DND-41 (cell line): ENCODE results near the gene CDCP1.

ENCODE experiments used
- ATAC-seq: fragments of 200-7000 bp; cut with Tn5 transposase; 3 replicates; pipeline ENCODE4 v1.9.1; 2021; ENCODE audit warnings: low read depth; ENCODE audit not compliant: insufficient read depth
- DNase-seq: peaks from one replicate; pipeline ENCODE4 v3.0.0-alpha.2; 2020
- H2AFZ ChIP-seq: 2 replicates; pipeline ENCODE4 v1.6.0; 2012; ENCODE audit warnings: low read depth, low read length
- H3K27ac ChIP-seq: 2 replicates; pipeline ENCODE4 v1.5.1; 2012; ENCODE audit warnings: low read length, inconsistent platforms
- H3K27me3 ChIP-seq: fragments of 200-600 bp; sonication (generic); 2 replicates; pipeline ENCODE4 v1.6.0; 2012; ENCODE audit warnings: low read length, mild to moderate bottlenecking, inconsistent platforms; ENCODE audit not compliant: insufficient read depth, poor library complexity
- H3K36me3 ChIP-seq: 2 replicates; pipeline ENCODE4 v1.5.1; 2012; ENCODE audit warnings: low read length, inconsistent platforms; ENCODE audit not compliant: insufficient read depth
- H3K4me1 ChIP-seq: 2 replicates; pipeline ENCODE4 v1.5.1; 2012; ENCODE audit warnings: mild to moderate bottlenecking, low read length; ENCODE audit not compliant: insufficient read depth
- H3K4me2 ChIP-seq: 2 replicates; pipeline ENCODE4 v1.6.0; 2012; ENCODE audit warnings: mild to moderate bottlenecking, moderate library complexity, low read length, inconsistent platforms; ENCODE audit not compliant: insufficient read depth
- H3K4me3 ChIP-seq, 2 experiments: fragments of 200-600 bp in 1 of 2; shearing (Covaris generic) in 1 of 2; 2 replicates each; pipeline ENCODE4 v1.5.1; 2012 to 2016; ENCODE audit warnings: inconsistent platforms in 2 of 2, low read length in 2 of 2, mild to moderate bottlenecking in 2 of 2, low read depth in 1 of 2, moderate library complexity in 1 of 2
- H3K79me2 ChIP-seq: 2 replicates; pipeline ENCODE4 v1.6.0; 2012; ENCODE audit warnings: low read length, inconsistent platforms; ENCODE audit not compliant: insufficient read depth
- H3K9ac ChIP-seq: 2 replicates; pipeline ENCODE4 v1.6.0; 2012; ENCODE audit warnings: low read depth, mild to moderate bottlenecking, inconsistent platforms, low read length, moderate library complexity
- H3K9me3 ChIP-seq: 2 replicates; pipeline ENCODE4 v1.5.1; 2012; ENCODE audit warnings: low read length, moderate library complexity, mild to moderate bottlenecking, inconsistent platforms; ENCODE audit not compliant: insufficient read depth, severe bottlenecking
- H4K20me1 ChIP-seq: 2 replicates; pipeline ENCODE4 v1.6.0; 2012; ENCODE audit warnings: low read length; ENCODE audit not compliant: insufficient read depth
- EZH2 ChIP-seq: IDR thresholded peaks from 3 replicates; pipeline ENCODE4 v1.6.1; 2012; ENCODE audit warnings: borderline replicate concordance, low read depth, mild to moderate bottlenecking, moderate library complexity, low read length, inconsistent platforms; ENCODE audit not compliant: severe bottlenecking
- TF ChIP-seq, protein P1 (sequence below): IDR thresholded peaks from 2 replicates; pipeline ENCODE4 v1.5.1; 2012; ENCODE audit warnings: borderline replicate concordance, low read length, moderate library complexity, mild to moderate bottlenecking; ENCODE audit not compliant: poor library complexity, severe bottlenecking; ENCODE audit errors: extremely low read depth

Gene CDCP1

DNA sequence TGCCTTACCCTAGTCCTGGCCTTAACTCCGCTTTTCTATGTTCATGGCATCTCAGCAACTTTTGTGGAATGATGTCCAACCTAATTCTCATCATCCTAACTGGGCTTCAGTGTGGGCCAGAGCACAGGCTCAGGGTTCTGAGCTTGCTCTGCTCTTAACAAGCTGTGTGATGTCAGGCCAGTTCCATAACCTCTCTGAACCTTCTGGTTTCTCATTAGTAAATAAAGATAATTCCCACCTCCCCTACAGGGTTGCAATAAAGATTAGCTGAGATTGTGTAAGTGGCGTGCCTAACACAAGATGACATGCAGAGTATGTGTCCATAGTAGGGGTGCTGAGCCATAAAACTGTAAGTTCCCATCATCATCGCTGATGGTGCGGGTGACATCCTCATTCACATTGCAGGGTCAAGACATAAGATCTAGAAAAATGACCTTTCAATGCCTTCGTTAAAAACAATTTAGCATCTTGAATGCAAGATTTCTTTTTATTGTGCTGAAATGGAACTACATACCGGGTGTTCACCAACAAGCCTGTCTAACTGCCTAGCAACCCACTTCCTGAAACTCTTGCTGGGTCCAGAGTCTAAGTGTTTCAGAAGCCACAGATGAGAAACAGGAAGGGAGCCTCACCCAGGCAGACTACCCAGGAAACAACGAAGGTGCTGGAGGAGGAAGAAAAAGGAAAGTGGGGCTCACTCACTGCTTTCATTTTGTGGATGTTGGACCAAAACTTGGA lies 36.2 kb downstream of the CDCP1 start:
- Histone ChIP-seq H2AFZ (peak overlapping the region; percentile 96), H3K36me3 (no peaks in the 10 kb centered on the region), H3K4me3 (peak overlapping the region; percentile 3 to 58; a peak in 3 of 4 replicates), H3K27ac (peak overlapping the region; percentile 92), H3K9me3 (no peaks in the 10 kb centered on the region), H3K4me2 (peak overlapping the region; percentile 81), H3K9ac (peak overlapping the region; percentile 61), H3K27me3 (no peaks in the 10 kb centered on the region), H3K4me1 (peaks cover 48% of the 10 kb centered on the region), H3K79me2 (no peaks in the 10 kb centered on the region), H4K20me1 (peaks cover 5% of the 10 kb centered on the region; the same call in 1 of the 2 replicates)
- DNase-seq = peak; percentile 81
- ATAC-seq = peak; percentile 80
- TF ChIP-seq, protein P1, sequence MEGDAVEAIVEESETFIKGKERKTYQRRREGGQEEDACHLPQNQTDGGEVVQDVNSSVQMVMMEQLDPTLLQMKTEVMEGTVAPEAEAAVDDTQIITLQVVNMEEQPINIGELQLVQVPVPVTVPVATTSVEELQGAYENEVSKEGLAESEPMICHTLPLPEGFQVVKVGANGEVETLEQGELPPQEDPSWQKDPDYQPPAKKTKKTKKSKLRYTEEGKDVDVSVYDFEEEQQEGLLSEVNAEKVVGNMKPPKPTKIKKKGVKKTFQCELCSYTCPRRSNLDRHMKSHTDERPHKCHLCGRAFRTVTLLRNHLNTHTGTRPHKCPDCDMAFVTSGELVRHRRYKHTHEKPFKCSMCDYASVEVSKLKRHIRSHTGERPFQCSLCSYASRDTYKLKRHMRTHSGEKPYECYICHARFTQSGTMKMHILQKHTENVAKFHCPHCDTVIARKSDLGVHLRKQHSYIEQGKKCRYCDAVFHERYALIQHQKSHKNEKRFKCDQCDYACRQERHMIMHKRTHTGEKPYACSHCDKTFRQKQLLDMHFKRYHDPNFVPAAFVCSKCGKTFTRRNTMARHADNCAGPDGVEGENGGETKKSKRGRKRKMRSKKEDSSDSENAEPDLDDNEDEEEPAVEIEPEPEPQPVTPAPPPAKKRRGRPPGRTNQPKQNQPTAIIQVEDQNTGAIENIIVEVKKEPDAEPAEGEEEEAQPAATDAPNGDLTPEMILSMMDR = no peak
- no peak for TF ChIP-seq EZH2

DNA sequence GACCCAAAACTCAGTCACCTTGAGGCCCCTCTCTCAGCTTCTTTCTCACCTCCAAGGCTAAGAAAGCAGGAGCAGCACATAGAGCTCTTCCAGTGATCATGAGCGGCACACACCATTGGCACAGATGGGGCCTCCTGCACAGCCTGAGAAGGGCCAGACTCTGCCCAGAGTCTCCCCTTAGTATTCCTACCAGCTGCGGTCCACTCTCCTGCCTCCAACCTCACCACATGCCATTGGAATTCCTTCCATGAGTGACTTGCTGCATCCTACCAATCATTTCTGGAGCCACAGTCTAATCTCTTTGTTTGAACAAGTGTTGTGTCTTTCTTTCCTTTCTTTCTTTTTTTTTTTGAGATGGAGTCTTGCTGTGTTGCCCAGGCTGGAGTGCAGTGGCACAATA lies 39.3 kb downstream of the CDCP1 start:
- peaks cover 63% of the 10 kb centered on the region for H3K4me1 ChIP-seq
- no peak overlapping the region; the same call in 1 of the 2 replicates for H3K9ac ChIP-seq
- H3K27ac ChIP-seq = peak overlapping the region; percentile 73; the same call in 1 of the 2 replicates
- no peaks in the 10 kb centered on the region for H3K9me3 ChIP-seq
- peaks cover 8% of the 10 kb centered on the region for H3K27me3 ChIP-seq
- TF ChIP-seq, protein P1 = no peak
- TF ChIP-seq EZH2 = no peak
- DNase-seq (no peak), ATAC-seq (no peak)
- no peaks in the 10 kb centered on the region for H3K36me3 ChIP-seq
- H3K4me2 ChIP-seq = peak overlapping the region; percentile 38; the same call in 1 of the 2 replicates
- H3K4me3 ChIP-seq = no peak overlapping the region
- peaks cover 5% of the 10 kb centered on the region; the same call in 1 of the 2 replicates for H4K20me1 ChIP-seq
- no peaks in the 10 kb centered on the region for H3K79me2 ChIP-seq
- no peak overlapping the region for H2AFZ ChIP-seq

DNA sequence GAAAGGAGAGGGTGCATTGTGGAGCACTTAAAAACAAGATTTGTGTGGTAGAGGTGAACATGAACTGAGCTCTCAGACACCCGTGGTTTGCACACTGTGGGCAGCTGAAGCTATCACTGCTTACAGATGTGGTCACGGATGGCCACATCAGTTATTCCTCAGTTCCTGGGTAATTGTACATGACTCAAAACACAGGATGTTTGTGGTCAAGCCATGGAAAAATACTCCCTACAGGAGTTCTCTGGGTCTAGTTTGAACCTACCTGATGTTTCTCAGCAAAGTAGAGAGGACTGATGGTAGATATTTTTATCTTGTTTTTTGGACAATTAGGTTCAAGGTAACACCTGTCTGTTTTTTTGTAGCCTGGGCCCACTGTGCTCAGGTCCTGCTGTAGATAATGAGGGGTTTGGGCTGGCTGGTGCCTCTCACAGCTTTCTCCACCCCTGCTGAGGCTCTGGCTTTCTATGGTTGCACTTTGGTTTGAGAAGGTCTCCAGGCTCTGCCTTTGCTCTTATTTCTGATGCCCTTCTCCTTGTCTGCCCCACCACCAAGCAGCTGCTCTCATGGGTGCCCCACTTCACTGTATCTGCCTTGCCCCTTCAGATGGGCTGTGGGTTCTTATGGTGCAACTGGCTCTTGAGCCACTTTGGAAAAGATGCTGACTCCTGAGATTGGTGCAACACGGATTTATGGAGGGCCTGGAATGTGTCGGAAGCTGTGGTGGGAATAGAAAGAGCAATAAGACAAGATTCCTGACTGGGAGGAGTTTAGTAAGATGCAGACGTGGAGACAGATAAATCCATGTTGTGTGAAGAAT lies 40.1 kb downstream of the CDCP1 start:
- Histone ChIP-seq H3K9ac (no peak overlapping the region; the same call in 1 of the 2 replicates), H3K4me1 (peaks cover 63% of the 10 kb centered on the region), H3K9me3 (no peaks in the 10 kb centered on the region), H4K20me1 (peaks cover 5% of the 10 kb centered on the region; the same call in 1 of the 2 replicates), H3K4me3 (no peak overlapping the region), H3K27me3 (peaks cover 8% of the 10 kb centered on the region), H3K36me3 (no peaks in the 10 kb centered on the region), H3K27ac (peak overlapping the region; percentile 73), H3K79me2 (no peaks in the 10 kb centered on the region), H2AFZ (no peak overlapping the region), H3K4me2 (peak overlapping the region; percentile 38)
- TF ChIP-seq, protein P1 = no peak
- no peak for TF ChIP-seq EZH2
- peak; percentile 86 for ATAC-seq
- peak; percentile 90 for DNase-seq
